ENCODE measurements around the gene TOP2A. TPM values are rescaled to one million over a fixed set of nuclear protein-coding genes. Genes with fewer than 3 reads are reported as not detected.
A peak's percentile ranks its signal among the peaks of the same experiment; 100 is the strongest.
"Not testable (repeated sequence)": the region's sequence is repeated elsewhere in the genome, so short reads cannot be mapped to it uniquely, and the experiment has no call there.

TOP2A gene
- total and polyA plus RNA-seq, 4 donors, result 0.25 to 4.4 (median 1.9) TPM

- H3K4me1 ChIP-seq (ENCODE audit: control insufficient read depth in 1 of 2, insufficient read depth in 2 of 2, low read length in 2 of 2); intact Hi-C loops (cut with DNase I); H3K9me3 ChIP-seq (ENCODE audit: control insufficient read depth, low read length); H3K4me3 ChIP-seq (ENCODE audit: low read length in 2 of 2); H3K27me3 ChIP-seq (ENCODE audit: control insufficient read depth in 1 of 2, insufficient read depth in 2 of 2, low read length in 1 of 2); H3K27ac ChIP-seq (ENCODE audit: low read depth in 1 of 2, low read length in 2 of 2); H3K36me3 ChIP-seq (ENCODE audit: control insufficient read depth in 1 of 2, insufficient read depth in 2 of 2, low read length in 1 of 2); ATAC-seq (ENCODE audit: low FRiP score): not testable (repeated sequence)
- DNase-seq, result peak in 1 of 2 donors; percentile 34
- 89 to 90% methylated on average over 8 to 9 of the region's 9 CpGs for WGBS, 2 donors
These were observed 50.0 kb downstream of the TOP2A start for GRCh38 chr17:40367728-40368127.

- no peak for ATAC-seq (ENCODE audit: low FRiP score)
- intact Hi-C loops (cut with DNase I), result no loop called here
- no peaks in the 10 kb centered on the region for H3K36me3 ChIP-seq (ENCODE audit: control insufficient read depth in 1 of 2, insufficient read depth in 2 of 2, low read length in 1 of 2)
- no peaks in the 10 kb centered on the region for H3K9me3 ChIP-seq (ENCODE audit: control insufficient read depth, low read length)
- no peaks in the 10 kb centered on the region for H3K27me3 ChIP-seq (ENCODE audit: control insufficient read depth in 1 of 2, insufficient read depth in 2 of 2, low read length in 1 of 2)
- peak in 1 of 2 donors; percentile 62 for DNase-seq
- H3K4me1 ChIP-seq (ENCODE audit: control insufficient read depth in 1 of 2, insufficient read depth in 2 of 2, low read length in 2 of 2), result no peaks in the 10 kb centered on the region
- H3K4me3 ChIP-seq (ENCODE audit: low read length in 2 of 2), result no peak overlapping the region
- WGBS, 2 donors, result 73 to 82% methylated on average over 15 to 17 of the region's 17 CpGs
- no peak overlapping the region for H3K27ac ChIP-seq (ENCODE audit: low read depth in 1 of 2, low read length in 2 of 2)
These were observed 50.7 kb downstream of the TOP2A start for GRCh38 chr17:40366861-40367518.

GRCh38 chr17:40366076-40366860 is 51.4 kb downstream of the TOP2A start:
- Histone ChIP-seq H3K4me3 (ENCODE audit: low read length in 2 of 2) (no peak overlapping the region), H3K27ac (ENCODE audit: low read depth in 1 of 2, low read length in 2 of 2) (no peak overlapping the region), H3K27me3 (ENCODE audit: control insufficient read depth in 1 of 2, insufficient read depth in 2 of 2, low read length in 1 of 2) (no peaks in the 10 kb centered on the region), H3K36me3 (ENCODE audit: control insufficient read depth in 1 of 2, insufficient read depth in 2 of 2, low read length in 1 of 2) (no peaks in the 10 kb centered on the region), H3K9me3 (ENCODE audit: control insufficient read depth, low read length) (no peaks in the 10 kb centered on the region), H3K4me1 (ENCODE audit: control insufficient read depth in 1 of 2, insufficient read depth in 2 of 2, low read length in 2 of 2) (no peaks in the 10 kb centered on the region)
- peak in 1 of 2 donors; percentile 64 for DNase-seq
- ATAC-seq (ENCODE audit: low FRiP score), result no peak
- 96 to 97% methylated on average over 18 of the region's 18 CpGs for WGBS, 2 donors
- intact Hi-C loops (cut with DNase I), result no loop called here

DNA sequence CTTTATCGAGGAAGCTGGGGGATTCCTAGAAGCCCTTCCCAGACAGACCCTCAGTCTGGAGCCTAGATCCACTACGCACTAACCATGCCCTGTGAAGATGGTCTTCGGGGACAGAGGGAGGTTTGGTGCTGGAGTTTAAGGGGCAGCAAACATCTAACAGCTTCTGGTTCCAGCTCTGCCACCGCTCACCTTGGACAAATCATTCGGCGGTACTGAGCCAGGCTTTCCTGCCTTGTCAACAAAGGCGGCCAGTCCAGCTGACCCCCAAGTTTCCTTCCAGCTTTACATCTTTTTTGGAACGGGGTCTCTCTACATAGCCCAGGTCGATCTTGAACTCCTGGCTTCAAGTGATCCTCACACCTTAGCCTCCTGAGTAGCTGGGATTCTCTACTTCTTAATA is 52.8 kb downstream of the TOP2A start:
- H3K27ac ChIP-seq (ENCODE audit: low read depth in 1 of 2, low read length in 2 of 2), result no peak overlapping the region
- no peaks in the 10 kb centered on the region for H3K9me3 ChIP-seq (ENCODE audit: control insufficient read depth, low read length)
- 95 to 97% methylated on average over 9 of the region's 9 CpGs for WGBS, 2 donors
- peak in 1 of 2 donors; percentile 47 for DNase-seq
- H3K27me3 ChIP-seq (ENCODE audit: control insufficient read depth in 1 of 2, insufficient read depth in 2 of 2, low read length in 1 of 2), result no peaks in the 10 kb centered on the region
- intact Hi-C loops (cut with DNase I), result no loop called here
- no peaks in the 10 kb centered on the region for H3K4me1 ChIP-seq (ENCODE audit: control insufficient read depth in 1 of 2, insufficient read depth in 2 of 2, low read length in 2 of 2)
- no peak overlapping the region for H3K4me3 ChIP-seq (ENCODE audit: low read length in 2 of 2)
- no peaks in the 10 kb centered on the region for H3K36me3 ChIP-seq (ENCODE audit: control insufficient read depth in 1 of 2, insufficient read depth in 2 of 2, low read length in 1 of 2)
- no peak for ATAC-seq (ENCODE audit: low FRiP score)

DNA sequence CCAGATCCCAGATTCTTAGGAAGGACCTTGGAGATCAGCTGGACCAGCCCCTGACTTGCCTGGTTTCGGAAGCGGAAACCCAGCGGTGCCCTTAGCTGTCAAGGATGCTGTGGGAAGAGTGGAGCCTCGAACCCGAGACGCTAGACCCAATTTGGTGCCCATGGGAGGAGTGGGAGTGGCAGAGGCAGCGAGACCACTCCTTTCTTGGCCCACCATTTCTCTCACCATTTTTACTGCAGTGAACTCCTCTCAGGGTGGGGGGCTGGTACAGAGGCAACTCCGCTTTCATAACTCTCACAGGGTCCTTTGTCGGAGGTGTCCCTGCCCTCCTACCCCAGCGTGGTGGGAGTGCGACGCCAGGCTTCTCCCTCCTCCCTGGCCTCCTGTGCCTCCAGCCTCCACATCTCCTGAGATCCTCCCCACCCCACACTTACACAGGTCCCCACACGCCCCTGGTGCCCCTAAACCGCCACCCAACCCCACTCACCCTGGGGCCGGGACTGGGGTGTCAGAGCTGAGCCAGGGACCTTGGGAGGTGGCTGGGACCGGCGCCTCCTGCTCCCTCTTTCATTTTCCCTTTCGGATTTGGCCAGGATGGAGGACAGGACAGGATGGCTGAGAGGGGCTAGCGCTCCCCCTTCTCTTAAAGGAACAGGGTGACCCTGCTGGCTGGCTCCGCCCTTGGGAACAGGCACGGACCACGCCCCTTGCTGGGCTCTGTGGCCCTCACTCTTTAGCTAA is 53.4 kb downstream of the TOP2A start, which contains the start of gene GJD3:
TSS of gene GJD3 (minus strand) at position 617 of the 741 bp plus-strand sequence. CDS start 922 bp downstream, outside the sequence.
- intact Hi-C loops (cut with DNase I), result no loop called here
- peak in 1 of 2 donors; percentile 63 for DNase-seq
- no peak for ATAC-seq (ENCODE audit: low FRiP score)
- WGBS, 2 donors, result 70 to 75% methylated on average over 22 of the region's 22 CpGs
- no peaks in the 10 kb centered on the region for H3K36me3 ChIP-seq (ENCODE audit: control insufficient read depth in 1 of 2, insufficient read depth in 2 of 2, low read length in 1 of 2)
- H3K27ac ChIP-seq (ENCODE audit: low read depth in 1 of 2, low read length in 2 of 2), result no peak within 1 kb of the TSS
- H3K9me3 ChIP-seq (ENCODE audit: control insufficient read depth, low read length), result no peaks in the 10 kb centered on the region
- no peaks in the 10 kb centered on the region for H3K4me1 ChIP-seq (ENCODE audit: control insufficient read depth in 1 of 2, insufficient read depth in 2 of 2, low read length in 2 of 2)
- no peak within 1 kb of the TSS for H3K4me3 ChIP-seq (ENCODE audit: low read length in 2 of 2)
- H3K27me3 ChIP-seq (ENCODE audit: control insufficient read depth in 1 of 2, insufficient read depth in 2 of 2, low read length in 1 of 2), result no peaks in the 10 kb centered on the region

- ATAC-seq (ENCODE audit: low FRiP score) (peak; percentile 2), DNase-seq (peak in 1 of 2 donors; percentile 82)
- Histone ChIP-seq H3K27me3 (ENCODE audit: control insufficient read depth in 1 of 2, insufficient read depth in 2 of 2, low read length in 1 of 2) (no peaks in the 10 kb centered on the region), H3K4me3 (ENCODE audit: low read length in 2 of 2) (peak overlapping the region; percentile 36 to 43), H3K4me1 (ENCODE audit: control insufficient read depth in 1 of 2, insufficient read depth in 2 of 2, low read length in 2 of 2) (no peaks in the 10 kb centered on the region), H3K9me3 (ENCODE audit: control insufficient read depth, low read length) (no peaks in the 10 kb centered on the region), H3K27ac (ENCODE audit: low read depth in 1 of 2, low read length in 2 of 2) (no peak overlapping the region), H3K36me3 (ENCODE audit: control insufficient read depth in 1 of 2, insufficient read depth in 2 of 2, low read length in 1 of 2) (no peaks in the 10 kb centered on the region)
- intact Hi-C loops (cut with DNase I), result no loop called here
- WGBS, 2 donors, result 1% methylated on average over 65 to 91 of the region's 91 CpGs
These were observed 54.4 kb downstream of the TOP2A start for GRCh38 chr17:40363111-40363827.

DNA sequence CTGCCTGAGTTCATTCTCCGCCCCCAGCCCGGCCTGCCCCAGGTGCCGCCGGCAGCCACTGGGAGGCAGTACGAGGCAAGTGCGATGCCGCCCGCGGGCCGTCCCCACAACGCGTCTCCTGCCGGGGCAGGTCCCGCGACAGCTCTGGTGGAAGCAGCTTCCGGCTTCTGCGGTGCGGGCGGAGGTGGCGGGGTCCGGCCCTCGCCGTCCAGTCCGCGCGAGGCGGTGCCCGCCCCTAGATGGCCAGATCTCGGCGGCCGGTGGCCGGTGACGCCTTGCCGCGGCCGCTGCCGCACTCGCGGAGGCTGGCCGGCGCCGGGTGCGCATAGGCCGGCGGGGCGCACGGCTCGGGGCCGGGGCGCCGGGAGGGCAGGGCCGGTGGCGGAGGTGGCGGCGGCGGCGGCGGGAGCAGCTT is 55.0 kb downstream of the TOP2A start:
- WGBS, 2 donors, result 1 to 2% methylated on average over 27 to 58 of the region's 58 CpGs
- Histone ChIP-seq H3K9me3 (ENCODE audit: control insufficient read depth, low read length) (no peaks in the 10 kb centered on the region), H3K27me3 (ENCODE audit: control insufficient read depth in 1 of 2, insufficient read depth in 2 of 2, low read length in 1 of 2) (no peaks in the 10 kb centered on the region), H3K4me1 (ENCODE audit: control insufficient read depth in 1 of 2, insufficient read depth in 2 of 2, low read length in 2 of 2) (no peaks in the 10 kb centered on the region), H3K36me3 (ENCODE audit: control insufficient read depth in 1 of 2, insufficient read depth in 2 of 2, low read length in 1 of 2) (no peaks in the 10 kb centered on the region), H3K4me3 (ENCODE audit: low read length in 2 of 2) (peak overlapping the region; percentile 36 to 43), H3K27ac (ENCODE audit: low read depth in 1 of 2, low read length in 2 of 2) (no peak overlapping the region)
- DNase-seq, result peak; percentile 78 to 91
- intact Hi-C loops (cut with DNase I), result no loop called here
- peak; percentile 55 for ATAC-seq (ENCODE audit: low FRiP score)

Data from aorta (tissue), 5 donors.